ENCODE results near the gene ITGA1. TPM values are rescaled to one million over a fixed set of nuclear protein-coding genes. Genes with fewer than 3 reads are reported as not detected.
A peak's percentile ranks its signal among the peaks of the same experiment; 100 is the strongest.

ITGA1 gene
- total and polyA plus RNA-seq, 2 donors (not counting 1 experiment from before 2014, with no cell fraction given) = 12.6 to 115 TPM

DNA sequence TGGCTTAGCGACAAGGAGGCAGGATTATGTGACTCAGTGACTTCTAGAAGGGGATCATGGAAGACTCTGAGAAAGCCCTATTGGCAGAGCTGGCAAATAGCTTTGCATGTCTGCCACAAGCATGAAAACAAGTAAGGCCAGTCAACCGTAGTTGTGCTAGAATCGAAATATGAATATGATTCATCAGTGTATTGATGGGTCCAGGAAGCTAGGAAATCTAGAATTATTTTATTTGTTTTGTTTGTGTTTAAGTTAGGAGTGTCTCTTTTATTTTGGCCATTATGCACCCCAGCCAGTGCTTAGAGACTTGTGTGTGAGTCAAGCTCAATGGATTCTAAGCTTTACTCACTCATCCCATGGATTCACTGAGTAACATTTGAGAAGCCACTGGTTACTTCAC lies 197.6 kb downstream of the ITGA1 start:
- Histone ChIP-seq H3K36me3 (ENCODE audit: control insufficient read depth, insufficient read depth, low read length) (no peaks in the 10 kb centered on the region), H3K4me2 (ENCODE audit: extremely low read depth, insufficient read depth, low read length) (no peak overlapping the region), H3K9me3 (ENCODE audit: control insufficient read depth, insufficient read depth, low read depth, low read length) (no peaks in the 10 kb centered on the region), H3K27me3 (ENCODE audit: control insufficient read depth, insufficient read depth, low read length) (no peaks in the 10 kb centered on the region), H3K4me1 (ENCODE audit: control insufficient read depth, extremely low read depth, insufficient read depth, low read length) (peaks cover 7% of the 10 kb centered on the region), H3K4me3 (replicated peaks in 1 of 4; ENCODE audit: control extremely low read depth in 1 of 4, insufficient read depth in 1 of 4, low read depth in 3 of 4, low read length in 4 of 4) (no peak overlapping the region), H3K27ac (ENCODE audit: insufficient read depth, low read length) (no peak overlapping the region), H3K9ac (ENCODE audit: insufficient read depth, low read length) (no peak overlapping the region), H2AFZ (ENCODE audit: low read length) (no peak overlapping the region), H3K79me2 (ENCODE audit: control insufficient read depth, insufficient read depth, low read length) (peaks cover 9% of the 10 kb centered on the region), H4K20me1 (ENCODE audit: control insufficient read depth, extremely low read depth, insufficient read depth, low read length) (no peaks in the 10 kb centered on the region)
- DNase-seq (ENCODE audit: low read depth in 2 of 2) = no peak
- TF ChIP-seq EZH2 (IDR thresholded peaks at IDR 0.05; ENCODE audit: low read length, missing control alignments) = no peak
- TF ChIP-seq, protein P1, sequence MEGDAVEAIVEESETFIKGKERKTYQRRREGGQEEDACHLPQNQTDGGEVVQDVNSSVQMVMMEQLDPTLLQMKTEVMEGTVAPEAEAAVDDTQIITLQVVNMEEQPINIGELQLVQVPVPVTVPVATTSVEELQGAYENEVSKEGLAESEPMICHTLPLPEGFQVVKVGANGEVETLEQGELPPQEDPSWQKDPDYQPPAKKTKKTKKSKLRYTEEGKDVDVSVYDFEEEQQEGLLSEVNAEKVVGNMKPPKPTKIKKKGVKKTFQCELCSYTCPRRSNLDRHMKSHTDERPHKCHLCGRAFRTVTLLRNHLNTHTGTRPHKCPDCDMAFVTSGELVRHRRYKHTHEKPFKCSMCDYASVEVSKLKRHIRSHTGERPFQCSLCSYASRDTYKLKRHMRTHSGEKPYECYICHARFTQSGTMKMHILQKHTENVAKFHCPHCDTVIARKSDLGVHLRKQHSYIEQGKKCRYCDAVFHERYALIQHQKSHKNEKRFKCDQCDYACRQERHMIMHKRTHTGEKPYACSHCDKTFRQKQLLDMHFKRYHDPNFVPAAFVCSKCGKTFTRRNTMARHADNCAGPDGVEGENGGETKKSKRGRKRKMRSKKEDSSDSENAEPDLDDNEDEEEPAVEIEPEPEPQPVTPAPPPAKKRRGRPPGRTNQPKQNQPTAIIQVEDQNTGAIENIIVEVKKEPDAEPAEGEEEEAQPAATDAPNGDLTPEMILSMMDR (conservative IDR thresholded peaks at IDR 0.05 in 1 of 2, IDR thresholded peaks at IDR 0.05 in 1 of 2; ENCODE audit: low read depth in 1 of 2, low read length in 2 of 2) = no peak

DNA sequence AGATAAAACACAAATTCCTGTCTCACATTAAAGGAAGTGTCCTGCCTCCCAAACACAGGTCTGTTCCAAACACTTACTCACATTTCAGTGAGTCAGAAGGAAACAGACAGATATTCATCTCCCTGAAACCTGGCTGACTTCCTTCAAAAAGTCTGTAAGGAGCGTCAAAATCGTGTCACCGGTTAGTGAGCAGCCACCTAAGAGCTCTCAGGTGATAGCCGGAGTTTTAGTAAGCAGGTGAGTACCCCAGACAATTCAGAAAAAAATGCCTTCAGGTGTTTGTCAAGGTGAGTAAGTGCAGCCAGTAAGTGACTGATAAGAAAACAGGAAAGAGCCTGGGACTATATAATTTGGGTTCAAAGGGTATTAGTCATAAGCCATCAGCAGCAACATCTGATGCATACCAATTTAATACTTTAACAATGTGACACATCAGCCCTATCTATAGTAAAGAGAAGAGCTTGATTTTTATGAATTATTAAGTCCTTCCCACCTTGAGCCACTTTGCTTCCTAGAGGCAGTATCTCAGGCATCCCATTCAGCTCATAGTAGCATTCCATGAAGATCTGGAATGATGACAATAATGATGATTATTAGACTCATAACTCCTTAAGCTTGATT lies 200.1 kb downstream of the ITGA1 start:
- Histone ChIP-seq H3K27ac (ENCODE audit: insufficient read depth, low read length) (no peak overlapping the region), H3K36me3 (ENCODE audit: control insufficient read depth, insufficient read depth, low read length) (no peaks in the 10 kb centered on the region), H3K9ac (ENCODE audit: insufficient read depth, low read length) (no peak overlapping the region), H3K4me1 (ENCODE audit: control insufficient read depth, extremely low read depth, insufficient read depth, low read length) (peaks cover 7% of the 10 kb centered on the region), H3K79me2 (ENCODE audit: control insufficient read depth, insufficient read depth, low read length) (peaks cover 33% of the 10 kb centered on the region), H3K4me2 (ENCODE audit: extremely low read depth, insufficient read depth, low read length) (peak overlapping the region; percentile 21), H3K9me3 (ENCODE audit: control insufficient read depth, insufficient read depth, low read depth, low read length) (no peaks in the 10 kb centered on the region), H2AFZ (ENCODE audit: low read length) (no peak overlapping the region), H3K4me3 (replicated peaks in 1 of 4; ENCODE audit: control extremely low read depth in 1 of 4, insufficient read depth in 1 of 4, low read depth in 3 of 4, low read length in 4 of 4) (no peak overlapping the region), H4K20me1 (ENCODE audit: control insufficient read depth, extremely low read depth, insufficient read depth, low read length) (no peaks in the 10 kb centered on the region), H3K27me3 (ENCODE audit: control insufficient read depth, insufficient read depth, low read length) (no peaks in the 10 kb centered on the region)
- DNase-seq (ENCODE audit: low read depth in 2 of 2) = peak in 1 of 2 donors; percentile 89
- TF ChIP-seq, protein P1 (conservative IDR thresholded peaks at IDR 0.05 in 1 of 2, IDR thresholded peaks at IDR 0.05 in 1 of 2; ENCODE audit: low read depth in 1 of 2, low read length in 2 of 2) = no peak
- no peak for TF ChIP-seq EZH2 (IDR thresholded peaks at IDR 0.05; ENCODE audit: low read length, missing control alignments)

DNA sequence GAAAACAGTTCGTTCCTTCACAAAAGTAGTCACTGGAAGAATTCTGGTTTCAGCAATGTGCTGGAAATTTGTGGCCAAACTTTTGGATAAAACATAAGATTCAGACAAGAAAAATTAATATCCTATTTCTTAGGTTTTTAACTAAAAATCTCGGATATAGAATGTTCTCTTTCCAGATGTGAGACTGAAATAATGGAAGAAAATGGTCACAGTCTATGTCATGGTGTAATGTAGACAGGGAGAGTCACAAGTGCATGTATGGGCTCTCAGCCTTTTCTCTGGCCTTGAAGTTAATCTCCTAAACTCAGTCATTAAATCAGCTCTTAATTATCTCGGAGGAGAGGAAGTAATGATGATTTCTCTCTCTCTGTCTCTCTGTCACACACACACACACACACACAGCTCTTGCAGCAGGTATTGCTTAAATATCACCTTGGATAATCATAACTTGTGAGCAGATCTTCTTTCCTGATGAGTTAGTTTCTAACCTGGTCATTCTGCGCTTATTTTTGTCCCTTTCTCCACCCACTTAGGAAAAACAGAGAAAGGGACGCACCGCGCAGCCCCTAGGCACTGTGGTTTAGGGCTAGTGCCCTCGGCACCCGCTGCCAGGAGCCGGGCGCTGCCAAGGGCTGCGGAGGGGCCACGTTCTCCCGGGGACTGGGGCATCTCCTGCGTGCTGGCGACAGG lies 200.8 kb downstream of the ITGA1 start:
- H3K4me2 ChIP-seq (ENCODE audit: extremely low read depth, insufficient read depth, low read length) = peak overlapping the region; percentile 82
- DNase-seq (ENCODE audit: low read depth in 2 of 2) = no peak
- no peaks in the 10 kb centered on the region for H3K36me3 ChIP-seq (ENCODE audit: control insufficient read depth, insufficient read depth, low read length)
- peak overlapping the region; percentile 65 for H2AFZ ChIP-seq (ENCODE audit: low read length)
- no peaks in the 10 kb centered on the region for H4K20me1 ChIP-seq (ENCODE audit: control insufficient read depth, extremely low read depth, insufficient read depth, low read length)
- peak overlapping the region; percentile 43 for H3K27ac ChIP-seq (ENCODE audit: insufficient read depth, low read length)
- H3K27me3 ChIP-seq (ENCODE audit: control insufficient read depth, insufficient read depth, low read length) = no peaks in the 10 kb centered on the region
- peak overlapping the region; percentile 59 for H3K9ac ChIP-seq (ENCODE audit: insufficient read depth, low read length)
- H3K4me3 ChIP-seq (replicated peaks in 1 of 4; ENCODE audit: control extremely low read depth in 1 of 4, insufficient read depth in 1 of 4, low read depth in 3 of 4, low read length in 4 of 4) = peak overlapping the region; percentile 44 to 79 (median 70)
- no peak for TF ChIP-seq EZH2 (IDR thresholded peaks at IDR 0.05; ENCODE audit: low read length, missing control alignments)
- TF ChIP-seq, protein P1 (conservative IDR thresholded peaks at IDR 0.05 in 1 of 2, IDR thresholded peaks at IDR 0.05 in 1 of 2; ENCODE audit: low read depth in 1 of 2, low read length in 2 of 2) = no peak
- H3K79me2 ChIP-seq (ENCODE audit: control insufficient read depth, insufficient read depth, low read length) = peaks cover 40% of the 10 kb centered on the region
- no peaks in the 10 kb centered on the region for H3K9me3 ChIP-seq (ENCODE audit: control insufficient read depth, insufficient read depth, low read depth, low read length)
- H3K4me1 ChIP-seq (ENCODE audit: control insufficient read depth, extremely low read depth, insufficient read depth, low read length) = peaks cover 7% of the 10 kb centered on the region
